Ascending aorta (tissue), 2 donors: Measurements from ENCODE around the gene TRIP13. TPM values are rescaled to one million over a fixed set of nuclear protein-coding genes. Genes with fewer than 3 reads are reported as not detected.

Experiments
- DNase-seq, 2 donors: peaks; one replicate each; pipeline ENCODE4 v3.0.0-alpha.2; 2019; ENCODE audit warnings: low spot score in 2 of 2
- H3K27ac ChIP-seq, 2 donors: fragments of 200-600 bp; sonication (generic); one replicate each; pipeline ENCODE4 v1.5.1; 2016 to 2017; ENCODE audit warnings: mild to moderate bottlenecking in 1 of 2
- H3K27me3 ChIP-seq: fragments of 200-600 bp; sonication (generic); one replicate; pipeline ENCODE4 v1.5.1; 2017
- H3K36me3 ChIP-seq, 2 donors: fragments of 200-600 bp; sonication (generic); one replicate each; pipeline ENCODE4 v1.5.1; 2016
- H3K4me1 ChIP-seq, 2 donors: fragments of 200-600 bp; sonication (generic); one replicate each; pipeline ENCODE4 v1.5.1; 2016 to 2017; ENCODE audit warnings: mild to moderate bottlenecking in 1 of 2
- H3K4me3 ChIP-seq, 2 donors: fragments of 200-600 bp; sonication (generic); one replicate each; pipeline ENCODE4 v1.5.1; 2016 to 2017; ENCODE audit warnings: mild to moderate bottlenecking in 1 of 2
- H3K9me3 ChIP-seq, 2 donors: fragments of 200-600 bp; sonication (generic); one replicate each; pipeline ENCODE4 v1.5.1; 2016
- intact Hi-C: fragments of 100-400 bp; cut with DNase I; formaldehyde crosslinking; loops from one replicate; pipeline ENCODE4 v1.15.1; 2023
- total RNA-seq: library from RNA; depleted of rRNA; stranded (reverse); fragments of >200 nt; gene quantifications from one replicate; pipeline ENCODE4 v1.1.0, GENCODE V29; 2016
- TF ChIP-seq, protein P1 (sequence below), 3 experiments: fragments of 200-600 bp in 2 of 3; fragments of 450-650 bp in 1 of 3; sonication (generic) in 2 of 3; IDR thresholded peaks; one replicate each; pipeline ENCODE4 v1.5.1; 2016 to 2019; ENCODE audit warnings: antibody characterized with exemption in 3 of 3, mild to moderate bottlenecking in 1 of 3, moderate library complexity in 1 of 3

The TRIP13 gene
- total RNA-seq, 1 donor from 2014 or later = not detected

DNA sequence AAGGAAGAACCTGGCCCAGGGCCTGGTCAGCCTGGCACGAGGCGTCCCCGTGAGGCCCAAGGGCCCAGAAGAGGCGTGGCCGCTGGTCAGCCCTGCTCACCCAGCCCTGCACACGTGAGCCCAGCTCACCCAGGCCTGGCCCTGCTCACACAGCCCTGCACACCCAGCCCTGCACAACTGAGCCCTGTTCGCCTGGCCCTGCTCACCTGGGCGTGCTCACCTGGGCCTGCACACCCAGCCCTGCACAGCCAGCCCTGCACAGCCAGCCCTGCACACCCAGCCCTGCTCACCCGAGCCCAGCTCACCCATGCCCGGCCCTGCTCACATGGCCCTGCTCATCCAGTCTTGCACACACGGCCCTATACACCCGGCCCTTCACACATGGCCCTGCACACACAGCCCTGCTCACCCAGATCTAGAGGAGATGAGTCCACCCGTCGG lies 44.0 kb upstream of the TRIP13 start:
- Histone ChIP-seq H3K9me3 (no peaks in the 10 kb centered on the region), H3K4me3 (no peak overlapping the region), H3K36me3 (no peaks in the 10 kb centered on the region), H3K27ac (no peak overlapping the region), H3K27me3 (no peaks in the 10 kb centered on the region), H3K4me1 (no peaks in the 10 kb centered on the region)
- TF ChIP-seq, protein P1, sequence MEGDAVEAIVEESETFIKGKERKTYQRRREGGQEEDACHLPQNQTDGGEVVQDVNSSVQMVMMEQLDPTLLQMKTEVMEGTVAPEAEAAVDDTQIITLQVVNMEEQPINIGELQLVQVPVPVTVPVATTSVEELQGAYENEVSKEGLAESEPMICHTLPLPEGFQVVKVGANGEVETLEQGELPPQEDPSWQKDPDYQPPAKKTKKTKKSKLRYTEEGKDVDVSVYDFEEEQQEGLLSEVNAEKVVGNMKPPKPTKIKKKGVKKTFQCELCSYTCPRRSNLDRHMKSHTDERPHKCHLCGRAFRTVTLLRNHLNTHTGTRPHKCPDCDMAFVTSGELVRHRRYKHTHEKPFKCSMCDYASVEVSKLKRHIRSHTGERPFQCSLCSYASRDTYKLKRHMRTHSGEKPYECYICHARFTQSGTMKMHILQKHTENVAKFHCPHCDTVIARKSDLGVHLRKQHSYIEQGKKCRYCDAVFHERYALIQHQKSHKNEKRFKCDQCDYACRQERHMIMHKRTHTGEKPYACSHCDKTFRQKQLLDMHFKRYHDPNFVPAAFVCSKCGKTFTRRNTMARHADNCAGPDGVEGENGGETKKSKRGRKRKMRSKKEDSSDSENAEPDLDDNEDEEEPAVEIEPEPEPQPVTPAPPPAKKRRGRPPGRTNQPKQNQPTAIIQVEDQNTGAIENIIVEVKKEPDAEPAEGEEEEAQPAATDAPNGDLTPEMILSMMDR (IDR thresholded peaks at IDR 0.05) = no peak
- no peak for DNase-seq
- intact Hi-C loops = no loop called here

DNA sequence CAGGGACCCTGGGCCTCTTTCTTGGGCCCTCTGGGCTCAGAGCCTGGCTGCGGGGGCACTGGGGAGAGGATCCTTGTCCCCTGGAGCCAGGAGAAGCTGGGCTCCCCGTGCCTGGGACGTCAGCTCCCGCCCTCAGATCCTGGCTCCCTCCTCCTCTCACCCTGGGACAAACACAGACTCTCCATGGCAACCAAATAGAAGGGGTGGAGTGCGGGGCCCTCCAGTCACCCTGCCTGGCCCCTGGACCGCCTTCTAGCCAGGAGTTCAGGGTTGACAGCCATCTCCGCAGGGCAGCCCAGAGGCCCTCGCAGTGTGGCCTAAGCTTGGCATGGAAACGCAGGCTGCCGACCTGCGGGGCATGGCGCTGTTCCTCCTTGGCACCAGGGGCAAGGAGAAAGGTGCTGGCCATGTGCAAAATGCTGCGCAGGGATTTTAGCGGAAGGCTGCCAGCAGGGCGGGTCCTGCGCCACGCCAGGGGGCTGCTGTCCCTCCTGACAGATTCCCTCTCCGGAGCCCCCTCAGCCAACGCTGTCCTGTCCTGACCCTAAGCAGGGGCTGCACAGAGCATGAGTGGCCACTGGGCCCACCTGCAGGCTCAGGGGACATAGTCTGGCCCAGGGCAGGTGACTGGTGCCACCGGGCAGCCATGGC lies 42.9 kb upstream of the TRIP13 start:
- intact Hi-C loops = no loop called here
- no peaks in the 10 kb centered on the region for H3K36me3 ChIP-seq
- H3K4me3 ChIP-seq = no peak overlapping the region
- H3K4me1 ChIP-seq = no peaks in the 10 kb centered on the region
- TF ChIP-seq, protein P1 (IDR thresholded peaks at IDR 0.05) = no peak
- no peaks in the 10 kb centered on the region for H3K9me3 ChIP-seq
- H3K27me3 ChIP-seq = no peaks in the 10 kb centered on the region
- no peak overlapping the region for H3K27ac ChIP-seq
- DNase-seq = no peak

DNA sequence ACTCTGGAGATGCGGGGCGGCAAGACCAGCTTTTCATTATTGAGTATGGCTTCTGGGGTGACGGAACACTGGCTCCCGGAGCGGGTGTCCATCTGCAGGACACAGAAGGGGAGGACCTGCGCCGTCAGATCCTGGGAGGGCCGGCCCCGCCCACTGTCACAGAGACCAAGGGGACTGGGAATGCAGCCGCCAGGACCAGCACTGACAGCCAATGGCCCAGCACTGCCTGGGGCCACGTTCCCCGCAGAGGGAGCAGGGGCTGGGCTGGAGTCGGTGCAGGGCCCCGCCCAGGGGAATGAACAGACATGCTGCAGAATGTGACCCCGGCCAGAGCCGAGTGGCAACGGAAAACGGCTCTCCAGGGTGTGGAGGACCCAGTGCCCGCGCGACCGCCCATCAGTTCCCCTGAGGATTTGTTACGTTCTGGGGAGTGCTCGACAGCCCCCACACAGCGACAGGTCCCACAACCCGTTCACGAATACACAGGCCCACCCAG lies 42.1 kb upstream of the TRIP13 start, which contains the start of gene ZDHHC11:
Gene ZDHHC11, minus strand, starts transcription at position 476 of the 496 bp plus-strand sequence. Its CDS starts 384 bp downstream, at position 92.
- DNase-seq = no peak
- Histone ChIP-seq H3K36me3 (no peaks in the 10 kb centered on the region), H3K27me3 (no peaks in the 10 kb centered on the region), H3K9me3 (no peaks in the 10 kb centered on the region), H3K27ac (no peak within 1 kb of the TSS), H3K4me3 (no peak within 1 kb of the TSS), H3K4me1 (no peaks in the 10 kb centered on the region)
- TF ChIP-seq, protein P1 (IDR thresholded peaks at IDR 0.05) = no peak
- intact Hi-C loops = no loop called here

DNA sequence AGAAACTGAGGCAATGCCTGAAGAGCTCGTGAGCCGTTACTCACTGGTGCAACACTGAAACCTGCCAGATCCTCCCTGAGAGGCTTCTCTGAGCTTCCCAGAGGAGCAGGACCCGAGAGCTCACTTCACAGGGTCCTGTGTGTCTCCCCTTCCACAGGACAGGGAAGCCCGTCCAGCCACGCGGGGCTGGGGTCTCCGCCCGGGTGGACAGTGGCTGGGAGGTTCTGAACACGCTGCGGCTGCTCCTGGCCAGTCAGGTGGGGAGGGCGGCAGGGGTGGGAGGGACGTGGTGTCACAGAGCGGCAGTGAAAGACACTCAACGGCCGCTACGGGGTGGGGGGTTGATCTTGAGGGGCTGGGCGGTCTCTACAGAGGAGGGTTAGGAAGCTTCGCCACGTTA lies 41.6 kb upstream of the TRIP13 start:
- Histone ChIP-seq H3K9me3 (no peaks in the 10 kb centered on the region), H3K4me1 (no peaks in the 10 kb centered on the region), H3K4me3 (no peak overlapping the region), H3K27ac (no peak overlapping the region), H3K27me3 (no peaks in the 10 kb centered on the region), H3K36me3 (no peaks in the 10 kb centered on the region)
- TF ChIP-seq, protein P1 (IDR thresholded peaks at IDR 0.05) = no peak
- intact Hi-C loops = no loop called here
- no peak for DNase-seq

DNA sequence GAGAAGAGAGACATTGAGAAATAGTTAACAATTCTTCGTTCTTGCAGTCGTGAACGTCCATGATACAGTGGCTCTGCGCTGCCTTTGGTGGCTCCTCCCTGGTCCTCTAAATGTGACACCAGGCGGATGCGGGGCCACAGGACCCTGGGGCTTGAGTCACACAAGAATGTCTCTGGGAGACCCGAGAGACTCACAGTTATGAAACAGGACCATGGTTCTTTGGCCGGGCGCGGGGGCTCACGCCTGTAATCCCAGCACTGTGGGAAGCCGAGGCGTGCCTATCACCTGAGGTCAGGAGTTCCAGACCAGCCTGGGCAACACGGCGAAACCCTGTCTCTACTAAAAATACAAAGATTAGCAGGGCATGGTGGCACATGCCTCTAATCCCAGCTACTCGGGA lies 41.1 kb upstream of the TRIP13 start:
- intact Hi-C loops = no loop called here
- TF ChIP-seq, protein P1 (IDR thresholded peaks at IDR 0.05) = no peak
- H3K27me3 ChIP-seq = no peaks in the 10 kb centered on the region

More for the DNA sequence above, 41.1 kb upstream of the TRIP13 start:
- Histone ChIP-seq H3K36me3 (no peaks in the 10 kb centered on the region), H3K4me3 (no peak overlapping the region), H3K27ac (no peak overlapping the region), H3K4me1 (no peaks in the 10 kb centered on the region), H3K9me3 (no peaks in the 10 kb centered on the region)
- no peak for DNase-seq
